AG09319 (cell line): Measurements from ENCODE around the gene C17orf107.

Experiments
- DNase-seq: peaks from one replicate; pipeline ENCODE4 v3.0.0-alpha.2; 2010; ENCODE audit warnings: low read depth; ENCODE audit errors: extremely low read depth
- CTCF ChIP-seq: IDR thresholded peaks from 2 replicates; pipeline ENCODE4 v1.5.1; 2011; ENCODE audit warnings: low read depth, mild to moderate bottlenecking, inconsistent platforms, low read length, moderate library complexity

The C17orf107 gene

GRCh38 chr17:4897198-4897687 lies 2.1 kb upstream of the C17orf107 start:
- DNase-seq: no peak
- no peak for TF ChIP-seq CTCF

DNA sequence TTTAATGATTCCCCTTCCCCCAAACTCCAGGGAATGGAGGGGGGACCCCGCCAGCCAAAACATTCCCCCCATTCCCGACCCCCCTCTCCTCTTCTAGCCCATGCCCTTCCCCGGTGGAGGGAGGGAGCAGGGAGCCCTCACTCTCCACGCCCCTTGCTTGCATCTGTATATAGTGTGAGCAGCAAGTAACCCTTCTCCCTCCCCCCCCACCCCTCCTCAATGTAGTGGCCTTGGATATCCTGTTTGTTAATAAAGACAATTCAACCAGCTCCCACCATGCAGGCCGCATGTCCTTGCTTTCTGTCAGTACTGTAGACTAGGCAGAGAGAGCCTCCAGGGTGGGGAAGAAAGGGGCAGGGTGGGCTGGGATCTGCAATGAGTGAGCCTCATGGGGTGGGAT lies 1.6 kb upstream of the C17orf107 start:
- DNase-seq: no peak
- TF ChIP-seq CTCF: no peak

GRCh38 chr17:4898351-4898750 lies 985 bp upstream of the C17orf107 start:
- DNase-seq: no peak
- TF ChIP-seq CTCF: no peak

DNA sequence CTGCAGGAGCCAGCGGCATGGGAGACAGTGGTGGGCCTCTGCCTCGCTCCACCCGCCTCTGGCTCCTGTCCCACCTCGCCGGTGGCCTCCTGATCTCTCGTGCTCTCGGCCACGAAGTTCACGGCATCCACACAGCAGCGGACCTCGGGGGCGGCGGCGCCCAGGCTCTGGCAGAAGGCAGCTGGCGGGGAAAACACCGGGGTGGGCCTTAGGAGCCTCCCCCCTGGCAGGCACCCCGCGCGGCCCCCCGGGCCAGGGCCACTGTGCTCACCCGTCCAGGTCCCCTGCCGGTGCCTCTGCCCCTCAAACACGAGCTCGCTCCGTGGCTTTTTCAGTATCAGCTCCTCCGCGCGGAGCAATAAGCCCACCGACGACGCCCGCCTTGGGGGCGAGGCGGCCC lies 409 bp upstream of the C17orf107 start:
- DNase-seq: no peak
- TF ChIP-seq CTCF: no peak

- no peak for TF ChIP-seq CTCF
- no peak for DNase-seq
Measured at GRCh38 chr17:4900231-4901107, 1.1 kb downstream of the C17orf107 start.

DNA sequence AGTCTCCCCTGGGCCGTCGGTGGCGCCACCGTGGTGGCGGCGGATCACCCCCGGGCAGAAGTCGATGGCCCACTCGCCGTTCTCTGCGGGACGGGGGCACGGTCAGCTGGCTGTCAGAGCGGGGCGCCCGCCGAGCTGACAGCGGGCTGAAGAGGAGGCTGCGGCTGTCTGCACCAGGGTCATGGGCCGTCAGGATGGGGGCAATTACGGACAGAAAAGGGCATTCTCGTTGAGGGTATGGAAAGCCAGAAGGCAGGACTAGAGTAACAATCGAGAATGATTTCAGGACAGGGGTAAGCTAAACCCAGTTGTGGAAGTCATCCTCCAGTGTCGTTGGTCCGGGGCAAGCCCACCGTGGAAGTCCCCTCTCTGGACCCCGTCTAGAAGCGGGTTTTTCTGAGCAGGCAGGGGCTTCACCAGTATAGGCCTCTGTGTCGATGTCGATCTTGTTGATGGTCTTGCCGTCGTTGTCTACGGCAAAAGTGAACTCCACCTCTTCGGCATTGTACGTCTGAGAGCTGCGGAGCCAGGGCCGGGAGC lies 1.8 kb downstream of the C17orf107 start:
- no peak for DNase-seq
- no peak for TF ChIP-seq CTCF

GRCh38 chr17:4901648-4902344 lies 2.5 kb downstream of the C17orf107 start:
- no peak for TF ChIP-seq CTCF

More at GRCh38 chr17:4901648-4902344, 2.5 kb downstream of the C17orf107 start:
- DNase-seq: no peak
